ENCODE results near the gene C6orf52. TPM values are rescaled to one million over a fixed set of nuclear protein-coding genes. Genes with fewer than 3 reads are reported as not detected.
"Not testable (repeated sequence)": the region's sequence is repeated elsewhere in the genome, so short reads cannot be mapped to it uniquely, and the experiment has no call there.

Gene C6orf52
- total RNA-seq, 2 donors from 2014 or later: 1.8 TPM; not detected in 1

DNA sequence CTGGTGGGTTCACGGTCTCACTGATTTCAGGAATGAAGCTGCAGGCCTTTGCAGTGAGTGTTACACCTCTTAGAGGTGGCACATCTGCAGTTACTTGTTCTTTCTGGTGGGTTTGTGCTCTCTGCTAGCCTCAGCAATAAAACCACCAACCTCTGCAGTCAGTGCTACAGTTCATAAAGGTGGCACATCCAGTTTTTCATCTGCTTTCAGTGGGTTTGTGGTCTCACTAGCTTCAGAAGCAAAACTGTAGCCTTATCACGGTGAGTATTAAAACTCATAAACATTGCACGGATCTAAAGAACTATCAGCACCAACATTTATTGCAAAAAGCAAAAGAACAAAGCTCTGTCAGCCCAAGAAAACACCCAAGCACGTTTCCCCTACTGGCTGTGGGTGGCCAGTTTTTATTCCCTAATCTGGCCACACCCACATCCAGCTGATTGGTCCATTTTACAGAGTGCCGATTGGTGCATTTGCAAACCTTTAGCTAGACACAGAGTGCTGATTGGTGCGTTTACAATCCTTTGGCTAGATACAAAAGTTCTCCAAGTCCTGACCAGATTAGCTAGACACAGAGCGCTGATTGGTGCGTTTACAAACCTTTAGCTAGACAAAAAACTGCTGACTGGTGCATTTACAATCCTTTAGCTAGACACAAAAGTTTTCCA, 25.0 kb upstream of the C6orf52 start:
- intact Hi-C loops (cut with DNase I, micrococcal nuclease): no loop called here
- DNase-seq (no peak), ATAC-seq (no peak)

DNA sequence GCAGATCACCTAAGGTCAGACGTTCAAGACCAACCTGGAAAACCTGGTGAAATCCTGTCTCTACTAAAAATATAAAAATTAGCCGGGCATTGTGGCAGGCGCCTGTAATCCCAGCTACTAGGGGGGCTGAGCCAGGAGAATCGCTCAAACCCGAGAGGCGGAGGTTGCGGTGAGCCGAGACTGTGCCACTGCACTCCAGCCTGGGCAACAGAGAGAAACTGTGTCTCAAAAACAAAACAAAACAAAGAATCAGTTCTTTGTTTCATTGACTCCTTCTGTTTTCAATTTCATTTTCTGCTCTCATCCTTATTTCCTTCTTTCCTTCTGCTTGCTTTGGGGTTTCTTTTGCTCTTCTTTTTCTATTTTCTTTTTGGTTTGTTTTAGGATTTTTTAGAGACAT, 19.5 kb upstream of the C6orf52 start:
- no peak for DNase-seq
- no peak for ATAC-seq
- intact Hi-C loops (cut with DNase I, micrococcal nuclease): no loop called here

DNA sequence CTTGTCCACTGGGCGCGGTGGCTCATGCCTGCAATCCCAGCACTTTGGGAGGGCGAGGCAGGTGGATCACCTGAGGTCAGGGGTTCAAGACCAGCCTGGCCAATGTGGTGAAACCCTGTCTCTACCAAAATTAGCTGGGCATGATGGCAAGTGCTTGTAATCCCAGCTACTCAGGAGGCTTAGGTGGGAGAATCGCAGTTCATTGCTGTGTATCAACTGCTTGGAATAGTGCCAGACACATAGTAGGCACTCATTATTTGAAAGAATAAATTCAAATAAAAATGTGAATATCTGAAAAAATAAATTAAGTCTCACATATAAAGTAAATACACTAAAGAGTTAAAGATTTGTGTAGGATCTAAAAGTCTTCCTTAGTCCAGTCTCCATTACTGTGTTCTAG, 2.2 kb upstream of the C6orf52 start:
- DNase-seq (no peak), ATAC-seq (no peak)
- intact Hi-C loops (cut with DNase I, micrococcal nuclease): no loop called here

DNA sequence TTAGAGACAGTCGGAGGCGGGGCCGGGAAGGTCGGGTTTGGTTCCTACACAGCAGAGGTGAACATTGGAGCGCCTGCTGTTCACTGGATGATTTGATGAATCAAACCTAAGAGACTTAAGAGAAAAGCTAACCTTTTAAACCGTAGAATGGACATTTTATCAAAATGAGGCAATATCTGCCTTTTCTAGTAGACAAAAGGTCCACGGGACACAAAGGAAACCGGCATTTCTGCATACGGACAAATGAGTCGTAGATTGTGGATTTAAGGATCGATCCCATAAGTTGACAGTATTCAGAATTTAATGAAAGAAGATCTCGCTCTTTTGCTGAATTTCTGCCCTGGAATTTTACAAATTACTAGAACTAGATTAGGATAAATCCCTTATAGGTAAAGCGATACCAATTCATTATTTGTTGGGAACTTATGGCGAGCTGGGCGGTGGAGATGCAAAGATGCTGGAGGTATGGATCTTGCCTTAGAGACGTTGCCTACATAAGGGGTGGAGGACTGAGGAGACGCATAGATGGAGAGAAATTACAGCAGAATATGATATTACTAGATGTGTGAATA, 756 bp upstream of the C6orf52 start:
- ATAC-seq (no peak), DNase-seq (no peak)
- intact Hi-C loops (cut with DNase I, micrococcal nuclease): no loop called here

DNA sequence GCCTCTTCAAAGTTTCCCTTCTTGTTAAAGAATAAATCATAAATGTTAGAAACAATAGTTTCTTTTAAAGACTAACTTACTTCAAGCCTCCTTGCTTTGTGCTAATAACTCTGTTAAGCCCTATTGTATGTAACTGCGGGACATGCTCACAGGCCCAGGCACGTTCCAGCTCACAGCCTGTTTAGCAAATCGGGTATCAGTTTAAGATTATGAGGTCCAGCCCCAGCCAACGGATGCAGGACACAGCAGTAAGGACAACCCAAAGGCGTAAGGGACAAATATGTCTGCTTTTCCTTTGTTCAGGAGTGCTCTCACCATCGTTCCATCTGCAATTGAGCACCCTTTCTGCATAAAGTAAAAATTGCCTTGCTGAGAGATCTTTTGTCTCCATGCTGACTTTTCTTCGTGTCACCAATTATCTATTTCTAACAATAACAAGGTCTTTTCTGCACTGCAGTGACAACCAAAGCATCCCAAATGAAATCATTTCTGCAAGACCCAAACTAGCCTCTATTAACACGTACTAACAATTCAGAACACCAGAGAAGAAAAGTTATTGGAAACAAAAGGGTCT, 1.4 kb downstream of the C6orf52 start:
- ATAC-seq: no peak

DNA sequence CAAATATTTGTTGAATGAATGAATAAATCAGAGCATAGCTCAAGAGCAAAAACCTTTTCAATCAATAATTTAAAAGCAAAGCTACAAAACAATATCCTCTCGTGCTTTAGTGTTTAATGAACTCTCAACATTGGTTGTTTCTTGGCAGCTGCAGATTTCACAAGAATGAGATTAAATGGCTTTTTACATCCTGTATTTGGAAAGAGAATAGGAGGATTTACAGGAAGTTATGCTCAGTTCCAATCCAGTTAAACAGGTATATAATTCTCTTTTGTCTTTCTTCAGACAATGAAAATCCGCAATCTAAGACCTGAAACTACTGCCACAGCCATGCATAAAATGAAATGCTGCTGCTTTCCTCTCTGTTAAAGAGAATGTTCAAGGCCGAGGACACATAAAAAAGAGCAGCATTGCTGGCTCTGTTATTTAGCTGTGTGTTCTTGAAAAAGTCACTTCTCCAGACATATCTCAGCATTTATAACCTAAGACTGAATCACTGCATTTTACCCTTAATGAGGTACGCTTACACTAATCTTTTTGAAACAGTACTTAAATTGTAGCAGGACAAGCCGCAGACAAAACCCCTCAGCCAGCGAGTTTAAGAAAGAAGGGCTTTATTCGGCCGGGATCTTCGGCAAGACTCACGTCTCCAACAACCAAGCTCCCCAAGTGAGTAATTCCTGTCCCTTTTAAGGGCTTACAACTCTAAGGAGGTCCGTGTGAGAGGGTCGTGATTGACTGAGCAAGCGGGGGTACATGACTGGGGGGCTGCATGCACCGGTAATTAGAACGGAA, 3.6 kb downstream of the C6orf52 start:
- ATAC-seq (no peak), DNase-seq (no peak)
- intact Hi-C loops (cut with DNase I, micrococcal nuclease): no loop called here

More for the DNA sequence above, 1.4 kb downstream of the C6orf52 start:
- no peak for DNase-seq
- intact Hi-C loops (cut with DNase I, micrococcal nuclease): no loop called here

DNA sequence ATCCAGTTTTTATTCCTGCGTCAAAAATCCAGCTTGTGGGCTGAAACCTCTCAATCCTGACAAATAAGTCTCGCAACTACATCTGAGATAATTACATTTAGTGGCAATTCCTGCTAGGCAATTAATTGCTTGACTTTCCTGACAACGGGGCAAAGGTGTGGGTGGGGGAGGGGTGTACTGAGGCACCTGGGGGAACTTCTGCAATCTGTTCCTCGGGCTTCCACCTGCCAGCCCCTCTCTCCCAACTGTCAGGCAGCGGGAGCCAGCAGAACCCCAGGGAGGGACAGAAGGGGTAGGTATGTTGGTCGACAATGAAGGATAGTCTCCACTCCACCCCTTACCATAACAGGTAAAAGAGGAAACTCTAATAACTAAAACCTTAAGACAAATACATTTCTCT, 6.8 kb downstream of the C6orf52 start:
- intact Hi-C loops (cut with DNase I, micrococcal nuclease): loop anchor here in 1 of 2 donors (10.0 kb wide), 1 partner anchor 183 kb away; no protein-coding TSS in a partner anchor
- ATAC-seq (no peak), DNase-seq (no peak)

DNA sequence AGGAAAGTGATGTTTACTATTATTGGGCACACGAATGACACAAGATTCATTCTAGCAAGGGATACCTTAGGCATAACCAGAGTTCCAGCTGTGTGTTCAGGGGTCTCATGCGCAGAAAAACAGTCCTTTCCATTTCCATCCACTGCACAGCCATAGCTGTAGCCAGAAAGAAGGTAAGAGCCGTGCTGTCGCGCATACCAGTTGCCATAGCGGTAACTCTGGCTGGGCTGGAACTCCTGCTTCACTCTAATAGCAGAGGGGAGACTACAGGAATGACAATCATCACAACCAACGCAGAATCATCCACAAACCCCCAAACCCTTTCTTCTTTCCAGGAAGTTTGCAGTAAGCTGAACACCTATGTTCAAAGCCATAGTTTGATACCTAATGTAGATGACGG, 7.5 kb downstream of the C6orf52 start:
- DNase-seq (no peak), ATAC-seq (no peak)
- intact Hi-C loops (cut with DNase I, micrococcal nuclease): loop anchor here in 1 of 2 donors (10.0 kb wide), 1 partner anchor 182 kb away; no protein-coding TSS in a partner anchor

DNA sequence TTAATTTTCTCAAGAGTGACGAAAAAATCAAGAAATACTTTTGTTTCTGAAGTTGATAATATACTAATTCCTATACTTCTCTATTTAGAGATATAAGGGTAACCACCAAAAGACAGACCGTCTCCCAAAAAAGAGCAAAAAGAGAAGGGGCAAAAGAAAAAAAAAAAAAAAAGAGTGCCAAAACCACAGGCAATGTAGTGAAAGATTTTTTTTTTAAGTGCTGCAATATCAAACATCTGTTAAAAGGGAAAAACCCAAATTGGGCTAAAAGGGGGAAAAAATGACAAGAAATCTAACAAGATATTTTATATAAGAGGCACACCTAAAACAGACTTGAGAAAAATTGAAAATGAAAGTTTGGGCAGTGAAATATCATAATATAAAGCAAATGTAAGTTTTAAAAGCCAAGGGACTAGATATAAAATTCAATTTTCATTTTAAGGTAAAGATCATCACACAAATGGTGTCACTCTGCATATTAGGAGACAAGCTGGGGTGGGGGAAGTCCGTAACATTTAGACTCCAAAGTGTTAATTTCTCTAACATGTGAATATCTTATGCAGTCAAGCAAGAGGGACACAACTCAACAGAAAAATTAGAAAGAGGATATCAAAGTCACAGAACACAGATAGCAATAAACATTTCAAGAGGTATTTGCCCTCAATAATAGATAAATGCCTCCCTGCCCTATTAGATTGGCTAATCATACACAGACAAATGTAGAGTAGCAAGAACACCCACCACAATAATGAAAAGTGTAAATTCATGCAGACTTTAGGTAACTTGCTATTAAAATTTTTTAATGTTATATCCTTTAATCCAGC, 9.1 kb downstream of the C6orf52 start:
- intact Hi-C loops (cut with DNase I, micrococcal nuclease): loop anchor here in 1 of 2 donors (10.0 kb wide), 1 partner anchor 181 kb away; no protein-coding TSS in a partner anchor
- ATAC-seq: no peak
- no peak for DNase-seq

DNA sequence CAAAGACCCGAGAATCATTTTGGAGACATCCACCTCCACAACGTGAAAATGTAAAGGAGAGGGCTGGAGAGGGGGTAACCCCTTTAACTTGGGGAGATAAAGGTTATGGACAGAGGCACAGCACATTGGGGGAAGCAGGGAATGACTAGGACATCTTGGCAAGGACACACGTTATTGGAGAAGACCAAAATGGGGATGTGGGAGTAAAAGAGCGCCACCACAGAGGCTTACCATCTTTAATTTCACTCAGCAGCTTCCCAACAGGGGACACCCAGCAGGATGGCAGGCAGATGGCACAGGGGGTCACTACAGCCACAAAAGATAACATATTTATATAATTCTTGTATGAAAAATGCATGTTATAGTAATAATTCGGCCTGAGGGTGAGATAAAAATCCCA, 9.8 kb downstream of the C6orf52 start:
- DNase-seq (no peak), ATAC-seq (no peak)

DNA sequence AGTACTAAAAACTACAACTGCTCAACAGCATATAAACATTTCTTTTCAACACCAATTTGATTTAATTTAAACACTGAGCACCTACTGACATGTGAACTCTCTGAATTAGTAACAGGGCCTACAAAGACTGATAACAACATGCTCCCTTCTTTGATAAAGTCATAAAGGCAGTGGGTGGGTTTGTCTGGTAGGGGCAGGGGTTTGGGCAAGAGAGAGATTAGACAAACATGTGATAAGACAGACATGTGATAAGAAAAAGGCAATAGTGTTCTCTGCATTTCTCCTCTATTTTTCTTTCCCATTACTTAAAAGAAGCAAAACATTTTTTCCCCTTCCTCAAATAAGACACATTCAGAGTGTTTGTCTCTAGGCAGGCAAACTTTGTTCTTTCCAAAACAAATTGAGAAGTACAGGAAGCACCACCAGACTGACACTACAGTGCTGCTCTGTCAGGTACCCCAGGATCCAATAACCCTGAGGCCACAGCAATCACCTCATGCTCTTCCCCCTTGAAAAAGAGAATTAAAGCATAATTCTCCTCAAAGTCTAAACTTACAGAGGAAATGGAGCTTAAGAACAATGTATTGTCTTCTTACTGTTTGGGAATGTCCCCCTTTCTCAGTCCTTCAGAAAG, 11.9 kb downstream of the C6orf52 start:
- intact Hi-C loops (cut with DNase I, micrococcal nuclease): loop anchor here in 1 of 2 donors (10.0 kb wide), 1 partner anchor 178 kb away; no protein-coding TSS in a partner anchor
- DNase-seq (no peak), ATAC-seq (no peak)

More for the DNA sequence above, 9.8 kb downstream of the C6orf52 start:
- intact Hi-C loops (cut with DNase I, micrococcal nuclease): loop anchor here in 1 of 2 donors (10.0 kb wide), 1 partner anchor 180 kb away; no protein-coding TSS in a partner anchor

DNA sequence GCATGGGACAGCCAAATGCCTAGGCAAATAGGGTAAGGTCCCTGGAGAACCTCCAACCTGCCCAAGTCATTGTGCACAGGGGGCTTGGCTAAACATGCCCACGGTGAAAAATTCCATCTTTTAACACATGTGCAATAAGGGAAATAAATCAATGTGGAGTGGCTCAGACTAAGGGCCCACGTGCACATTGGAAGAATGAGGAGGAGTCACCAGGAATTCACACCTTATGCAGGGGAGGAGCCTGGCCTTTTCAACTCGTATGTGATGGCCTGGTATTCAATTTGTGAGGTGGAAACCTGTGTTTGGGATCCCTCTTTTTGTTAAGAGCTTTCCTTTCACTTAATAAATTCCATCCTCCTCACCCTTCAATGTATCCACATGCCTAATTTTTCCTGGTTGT, 12.6 kb downstream of the C6orf52 start:
- DNase-seq: no peak
- ATAC-seq: no peak
- intact Hi-C loops (cut with DNase I, micrococcal nuclease): loop anchor here in 1 of 2 donors (10.0 kb wide), 1 partner anchor 177 kb away; no protein-coding TSS in a partner anchor

DNA sequence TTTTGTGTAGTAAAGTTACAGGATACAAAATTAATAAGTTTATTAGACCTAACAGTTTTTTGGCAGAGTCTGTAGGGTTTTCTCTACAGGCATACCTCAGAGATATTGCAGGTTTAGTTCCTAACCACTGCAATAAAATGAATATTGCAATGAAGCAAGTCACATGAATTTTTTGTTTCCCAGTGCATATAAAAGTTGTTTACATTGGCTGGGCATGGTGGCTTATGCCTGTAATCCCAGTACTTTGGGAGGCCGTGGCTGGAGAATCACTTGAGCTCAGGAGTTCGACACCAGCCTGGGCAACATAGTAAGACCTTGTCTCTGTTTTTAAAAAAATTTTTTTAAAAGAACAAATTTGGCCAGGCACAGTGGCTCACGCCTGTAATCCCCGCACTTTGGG, 16.0 kb downstream of the C6orf52 start:
- DNase-seq (no peak), ATAC-seq (peak; percentile 65)
- intact Hi-C loops (cut with DNase I, micrococcal nuclease): no loop called here

DNA sequence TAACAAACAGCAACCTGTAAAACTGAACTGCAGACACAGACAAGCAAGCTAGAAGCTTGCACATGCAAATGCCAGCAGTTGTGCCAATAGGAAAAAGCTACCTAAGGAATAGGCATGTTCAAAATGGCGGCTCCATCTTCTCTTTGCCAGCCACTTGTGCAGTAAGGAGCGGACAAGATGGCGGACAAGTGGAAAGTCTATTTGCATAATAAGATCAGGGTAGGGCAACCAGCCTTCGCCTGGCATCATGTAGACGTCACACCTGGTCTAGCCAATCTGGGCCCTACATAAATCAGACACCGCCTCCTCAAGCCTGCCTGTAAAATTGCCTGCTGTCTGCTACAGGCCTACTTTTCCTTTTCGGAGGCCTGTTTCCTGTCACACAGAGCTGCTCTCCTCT, 18.0 kb downstream of the C6orf52 start:
- intact Hi-C loops (cut with DNase I, micrococcal nuclease): no loop called here
- ATAC-seq (no peak), DNase-seq (no peak)

DNA sequence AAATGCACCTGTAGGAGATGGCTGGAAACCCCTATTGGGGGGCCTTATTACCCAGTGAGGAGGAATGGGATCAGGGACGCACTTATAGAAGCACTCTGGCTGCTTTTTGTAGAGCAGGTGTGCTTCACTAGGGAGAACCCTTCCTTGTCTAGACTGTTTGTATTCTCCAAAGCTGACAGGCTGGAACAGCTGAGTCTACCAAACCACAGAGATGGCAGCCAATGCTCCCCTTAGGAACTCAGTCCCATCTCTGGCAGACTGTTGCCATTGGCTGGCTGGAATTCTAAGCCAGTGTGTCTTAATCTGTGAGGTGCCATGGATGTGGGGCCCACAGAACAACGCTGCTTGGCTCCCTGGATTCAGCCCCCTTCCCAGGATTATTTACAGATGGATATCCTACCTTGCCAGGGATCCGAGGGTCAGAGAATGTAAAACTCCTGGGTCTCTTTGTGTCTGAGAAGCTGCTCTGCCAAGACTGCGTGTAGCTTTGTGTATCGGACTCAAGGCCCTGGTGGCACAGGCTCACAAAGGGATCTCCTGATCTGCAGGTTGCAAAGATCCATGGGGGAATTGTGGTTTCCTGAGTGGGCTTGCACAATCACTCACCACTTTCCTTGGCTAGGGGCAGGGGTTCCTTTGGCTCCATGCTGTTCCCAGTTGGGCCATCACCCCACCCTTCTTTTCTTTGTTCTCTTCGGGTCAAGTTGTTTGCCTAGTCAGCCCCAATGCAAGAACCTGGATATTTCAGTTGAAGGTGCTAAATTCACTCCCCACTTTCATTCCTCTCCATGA, 26.1 kb downstream of the C6orf52 start:
- ATAC-seq (no peak), DNase-seq (no peak)
- intact Hi-C loops (cut with DNase I, micrococcal nuclease): no loop called here

DNA sequence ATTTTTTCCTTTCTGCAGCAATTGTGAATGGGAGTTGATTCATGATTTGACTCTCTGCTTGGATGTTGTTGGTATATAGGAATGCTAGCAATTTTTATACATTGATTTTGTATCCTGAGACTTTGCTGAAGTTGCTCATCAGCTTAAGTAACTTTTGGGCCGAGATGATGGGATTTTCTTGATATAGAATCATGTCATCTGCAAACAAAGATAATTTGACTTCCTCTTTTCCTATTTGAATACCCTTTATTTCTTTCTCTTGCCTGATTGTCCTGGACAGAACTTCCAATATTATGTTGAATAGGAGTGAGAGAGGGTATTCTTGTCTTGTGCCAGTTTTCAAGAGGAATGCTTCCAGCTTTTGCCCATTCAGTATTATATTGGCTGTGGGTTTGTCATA, 28.8 kb downstream of the C6orf52 start:
- intact Hi-C loops (cut with DNase I, micrococcal nuclease); ATAC-seq; DNase-seq: not testable (repeated sequence)

DNA sequence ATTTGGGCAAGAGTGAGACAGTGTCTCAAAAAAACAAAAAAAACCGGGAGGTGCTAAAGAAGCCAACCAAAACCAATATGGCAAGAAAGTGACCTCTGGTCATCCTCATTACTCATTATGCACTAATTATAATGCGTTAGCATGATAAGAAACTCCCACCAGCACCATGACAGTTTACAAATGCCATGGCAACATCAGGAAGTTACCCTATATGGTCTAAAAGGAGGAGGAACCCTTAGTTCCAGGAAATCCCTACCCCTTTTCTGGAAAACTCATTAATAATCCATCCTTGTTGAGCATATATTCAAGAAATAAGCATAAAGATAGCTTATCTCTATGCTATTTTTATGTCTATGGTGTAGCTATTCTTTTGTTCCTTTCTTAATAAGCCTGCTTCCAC, 31.7 kb downstream of the C6orf52 start:
- ATAC-seq: no peak
- no peak for DNase-seq
- intact Hi-C loops (cut with DNase I, micrococcal nuclease): no loop called here
